ENCODE results near the gene CFAP410.

CFAP410 gene

GRCh38 chr21:44330698-44331097 is 8.5 kb downstream of the CFAP410 start:
- DNase-seq (ENCODE audit: low spot score) = no peak

DNA sequence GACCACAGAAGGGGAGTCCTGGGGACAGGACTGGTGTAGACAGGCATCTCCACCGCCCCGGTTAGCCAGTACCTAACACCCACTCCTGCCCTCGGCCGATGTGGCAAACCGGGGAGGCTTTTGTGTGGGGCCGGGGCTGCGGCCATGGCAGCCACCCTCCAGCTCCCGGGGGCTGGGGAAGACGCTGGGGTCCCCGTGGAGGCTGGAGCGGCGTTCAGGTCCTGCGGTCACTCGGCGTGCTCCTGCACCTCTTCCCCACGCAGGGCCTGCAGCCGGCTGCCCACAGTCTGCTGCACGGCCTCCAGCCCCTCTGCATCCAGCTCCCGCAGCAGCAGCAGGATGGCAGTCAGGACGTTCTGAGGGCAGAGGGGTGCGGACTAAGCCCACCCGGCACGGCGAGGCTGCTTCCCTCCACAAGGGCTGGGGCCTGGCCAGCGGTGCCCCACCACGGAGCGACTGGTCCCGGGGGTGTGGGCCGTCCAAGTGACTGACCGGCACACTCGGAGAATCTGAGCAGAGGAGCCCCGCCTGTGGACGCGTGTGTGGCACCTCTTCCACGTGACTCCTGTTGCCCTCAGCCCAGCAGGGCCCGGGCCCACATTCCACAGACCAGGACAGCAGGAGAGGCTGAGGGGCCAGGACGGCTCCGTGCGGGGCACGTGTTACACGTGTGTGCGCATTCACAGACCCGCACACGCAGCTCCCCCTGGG is 9.1 kb downstream of the CFAP410 start:
- no peak for DNase-seq (ENCODE audit: low spot score)

DNA sequence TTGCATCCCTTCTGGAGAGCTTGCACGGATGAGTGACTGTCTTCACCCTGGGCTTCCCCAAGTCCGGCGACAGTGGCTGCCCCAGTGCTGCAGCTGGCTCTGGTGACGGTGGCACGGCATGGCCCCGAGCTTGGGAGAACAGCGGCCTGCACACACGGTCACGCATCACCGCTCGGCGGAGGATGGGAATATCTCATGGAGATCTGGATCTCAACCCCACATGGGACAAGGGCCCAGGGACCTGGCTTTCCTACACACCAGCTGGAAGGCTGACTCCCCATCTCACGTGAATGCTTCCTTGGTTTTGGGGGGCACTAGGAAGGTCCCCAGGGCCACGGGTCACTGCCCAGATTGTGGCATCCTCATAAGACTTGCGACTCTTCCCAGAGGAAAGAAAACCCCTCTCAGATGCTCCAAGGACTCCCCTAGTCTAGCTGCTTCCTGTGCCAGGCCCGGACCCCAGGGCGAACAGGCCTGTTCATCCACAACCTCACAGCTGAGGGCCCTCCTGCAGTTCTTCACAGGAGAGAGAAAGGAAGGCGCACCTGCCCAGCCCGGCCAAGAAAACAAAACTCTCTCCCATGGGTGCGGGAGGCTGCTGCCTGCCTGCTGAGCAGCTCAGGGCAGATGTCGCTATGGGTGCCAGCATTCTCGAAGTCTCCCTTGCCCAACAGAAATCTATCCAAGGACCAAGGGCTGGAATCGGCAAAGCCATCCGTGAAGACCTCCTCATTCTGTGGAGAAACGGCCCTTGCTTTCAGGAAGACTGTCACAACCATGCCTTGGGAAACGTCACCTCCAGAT is 9.9 kb downstream of the CFAP410 start:
- no peak for DNase-seq (ENCODE audit: low spot score)

DNA sequence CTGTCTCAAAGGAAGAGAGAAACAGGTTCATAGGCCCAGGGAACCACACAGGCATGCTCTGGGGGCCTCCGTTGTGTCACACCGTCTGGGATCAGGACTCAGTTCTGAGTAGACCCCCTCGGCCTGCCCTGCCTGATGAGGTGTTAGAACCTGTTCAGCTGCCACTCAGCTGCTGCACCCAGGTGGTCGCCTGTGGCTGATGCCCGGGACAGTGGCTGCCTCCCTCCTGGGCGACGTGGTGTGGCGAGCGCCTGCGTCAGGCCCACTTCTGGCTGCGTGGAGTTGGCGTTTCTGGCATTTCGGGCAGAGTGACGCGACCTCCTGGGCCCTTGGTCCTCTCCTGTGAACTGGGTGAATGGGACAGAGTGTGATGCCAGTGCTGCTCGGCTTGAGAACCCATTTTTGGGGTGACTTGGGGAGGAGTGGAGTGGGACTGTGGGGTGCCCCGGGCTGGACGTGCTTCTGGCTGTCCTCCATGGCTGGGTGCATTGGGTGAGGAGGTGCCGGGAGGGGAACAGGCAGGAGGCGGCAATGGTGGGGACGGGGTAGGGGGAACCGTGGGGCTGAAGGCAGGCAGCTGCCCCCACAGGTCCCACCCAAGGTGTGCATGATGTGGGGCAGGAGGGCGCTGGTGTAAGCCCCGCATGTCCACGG is 10.8 kb downstream of the CFAP410 start:
- DNase-seq (ENCODE audit: low spot score) = no peak

- DNase-seq (ENCODE audit: low spot score) = no peak
Measured at GRCh38 chr21:44327603-44327974, 11.6 kb downstream of the CFAP410 start.

GRCh38 chr21:44326716-44327602 is 12.2 kb downstream of the CFAP410 start:
- DNase-seq (ENCODE audit: low spot score) = no peak

DNA sequence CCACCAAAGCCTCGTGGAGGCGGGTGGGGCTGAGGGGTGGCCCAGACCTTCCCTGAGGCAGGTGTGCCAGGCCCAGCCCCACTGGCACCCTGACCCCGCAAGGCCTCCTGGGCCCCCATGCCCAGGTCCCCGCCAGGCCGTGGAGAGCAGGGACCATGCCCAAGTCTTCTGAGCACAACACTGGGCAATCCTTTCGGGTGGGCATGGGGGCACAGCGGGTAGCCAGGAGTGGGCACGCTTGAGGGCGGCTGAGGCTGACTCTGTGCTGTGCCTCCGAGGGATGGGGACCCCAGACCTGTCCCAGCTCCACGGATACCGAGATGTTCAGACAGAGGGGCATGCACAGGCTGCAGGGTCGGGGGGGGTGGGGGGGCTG is 12.9 kb downstream of the CFAP410 start:
- no peak for DNase-seq (ENCODE audit: low spot score)

GRCh38 chr21:44325386-44326271 is 13.6 kb downstream of the CFAP410 start:
- no peak for DNase-seq (ENCODE audit: low spot score)

DNA sequence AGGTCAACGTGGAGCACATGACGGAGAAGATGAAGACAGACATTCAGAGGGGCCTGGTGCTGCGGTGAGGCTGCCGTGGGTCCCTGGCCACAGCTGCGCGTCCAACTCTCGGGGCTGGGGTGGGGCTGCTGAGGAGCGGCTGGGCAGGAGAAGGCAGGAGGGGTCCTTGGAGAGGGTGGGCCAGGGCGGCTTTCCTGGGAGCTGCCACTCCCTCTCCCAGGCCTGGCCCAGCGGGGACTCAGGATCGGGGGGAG is 14.4 kb downstream of the CFAP410 start:
- no peak for DNase-seq (ENCODE audit: low spot score)

DNA sequence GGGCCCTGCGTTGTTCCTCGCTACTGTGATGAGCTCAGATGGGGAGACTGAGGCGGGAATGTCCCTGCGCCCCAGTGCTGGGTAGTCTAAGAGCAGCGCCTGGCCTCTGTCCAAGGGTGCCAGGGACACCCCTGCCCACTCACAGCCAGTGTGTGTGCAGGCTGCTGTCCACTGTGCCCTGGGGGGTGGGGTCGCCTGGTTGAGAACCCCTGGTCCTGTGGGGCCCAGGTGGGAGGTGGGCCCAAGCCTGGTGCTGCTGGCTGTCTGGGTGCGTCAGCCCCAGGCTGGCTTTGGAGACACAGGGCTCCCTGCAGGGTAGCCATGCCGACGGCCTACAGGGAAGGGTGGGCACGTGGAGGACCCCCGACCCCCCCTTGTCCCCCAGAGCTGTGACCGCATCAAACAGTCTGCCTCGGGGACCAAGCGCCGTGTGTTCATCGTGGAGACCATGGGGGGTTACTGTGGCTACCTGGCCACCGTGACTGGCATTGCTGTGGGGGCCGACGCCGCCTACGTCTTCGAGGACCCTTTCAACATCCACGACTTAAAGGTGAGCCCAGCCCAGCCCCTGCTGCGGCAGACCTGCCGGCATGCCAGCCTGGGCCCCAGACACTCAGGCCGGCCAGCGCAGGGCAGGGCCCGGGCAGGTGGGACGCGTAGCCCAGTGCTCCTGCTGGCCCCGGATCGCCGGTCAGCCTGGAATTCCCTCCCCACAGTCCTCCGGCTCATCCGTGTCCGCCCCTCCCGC is 14.9 kb downstream of the CFAP410 start:
- DNase-seq (ENCODE audit: low spot score) = no peak

DNA sequence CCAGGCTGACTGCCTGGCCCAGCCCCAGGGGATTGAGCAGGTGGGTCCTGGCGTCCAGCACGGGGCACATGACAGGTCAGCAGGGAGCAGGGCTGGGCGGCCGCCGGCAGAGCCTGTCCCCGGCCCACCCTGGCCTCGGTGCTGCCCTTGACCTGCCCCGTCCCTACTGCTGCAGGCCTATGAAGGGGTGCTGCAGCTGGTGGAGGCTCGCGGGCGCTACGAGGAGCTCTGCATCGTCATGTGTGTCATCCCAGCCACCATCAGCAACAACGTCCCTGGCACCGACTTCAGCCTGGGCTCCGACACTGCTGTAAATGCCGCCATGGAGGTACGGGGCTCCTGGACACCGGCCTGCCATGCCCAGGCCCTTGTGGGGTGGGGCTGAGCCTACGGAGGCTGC is 15.6 kb downstream of the CFAP410 start:
- DNase-seq (ENCODE audit: low spot score) = no peak

GRCh38 chr21:44322621-44323325 is 16.4 kb downstream of the CFAP410 start:
- DNase-seq (ENCODE audit: low spot score) = peak; percentile 45

GRCh38 chr21:44321846-44322450 is 17.2 kb downstream of the CFAP410 start:
- no peak for DNase-seq (ENCODE audit: low spot score)

- no peak for DNase-seq (ENCODE audit: low spot score)
Measured at GRCh38 chr21:44320847-44321246, 18.3 kb downstream of the CFAP410 start.

- DNase-seq (ENCODE audit: low spot score) = no peak
Measured at GRCh38 chr21:44319407-44320065, 19.7 kb downstream of the CFAP410 start.

DNA sequence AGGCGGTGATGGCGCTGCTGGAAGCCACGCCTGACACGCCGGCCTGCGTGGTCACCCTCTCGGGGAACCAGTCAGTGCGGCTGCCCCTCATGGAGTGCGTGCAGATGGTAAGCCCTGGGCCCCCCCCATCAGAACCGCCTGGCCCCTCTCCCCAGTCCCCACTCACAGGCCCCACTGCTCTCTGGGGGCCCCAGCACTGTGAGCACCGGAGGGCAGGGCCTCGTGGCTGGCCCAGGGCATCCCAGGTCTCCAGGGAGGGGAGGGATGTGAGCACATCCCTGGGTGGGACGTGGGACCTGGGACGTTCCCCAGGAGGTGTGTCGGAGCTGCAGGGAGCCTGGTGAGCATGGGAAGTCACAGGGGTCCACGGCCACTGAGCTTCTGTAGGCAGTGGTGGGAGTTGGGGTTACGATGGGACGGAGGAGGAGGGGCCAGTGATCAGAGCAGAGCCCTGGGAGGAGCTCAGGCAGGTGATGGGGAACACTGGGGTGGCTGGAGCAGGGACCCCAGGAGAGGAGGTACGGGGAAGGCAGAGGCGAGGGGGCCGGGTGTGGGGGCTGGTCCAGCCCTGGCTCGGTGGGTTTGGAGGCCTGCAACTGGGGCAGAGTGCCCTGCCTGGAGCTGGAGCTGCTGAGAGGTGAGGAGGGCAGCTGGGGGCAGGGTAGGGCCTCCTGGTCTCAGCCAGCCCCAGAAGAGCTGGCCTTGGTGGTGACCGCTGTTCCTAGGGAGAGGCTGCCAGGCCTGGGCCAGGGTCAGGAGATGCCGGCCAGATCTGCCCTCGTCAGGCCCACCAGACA is 20.5 kb downstream of the CFAP410 start:
- DNase-seq (ENCODE audit: low spot score) = no peak

DNA sequence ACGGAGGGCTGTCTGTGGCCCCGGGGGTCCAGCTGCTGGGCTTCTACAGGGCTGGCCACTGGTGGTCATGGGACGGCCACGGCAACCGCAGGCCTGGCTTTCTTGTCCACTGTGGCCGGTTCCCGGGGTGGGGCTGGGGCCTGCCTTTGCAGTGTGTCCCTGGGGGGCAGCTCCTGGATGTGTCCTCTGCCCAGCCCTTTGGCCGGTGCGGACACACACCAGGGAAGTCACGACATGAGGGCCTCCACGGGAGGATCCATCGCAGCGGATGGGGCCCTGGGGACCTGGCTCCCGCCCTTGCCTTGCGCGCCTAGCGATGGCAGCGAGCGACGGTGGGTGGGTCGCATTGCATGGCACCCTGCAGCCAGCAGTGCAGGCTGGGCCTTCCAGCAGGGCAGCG is 21.3 kb downstream of the CFAP410 start:
- no peak for DNase-seq (ENCODE audit: low spot score)

GRCh38 chr21:44317241-44317782 is 21.9 kb downstream of the CFAP410 start:
- peak; percentile 66 for DNase-seq (ENCODE audit: low spot score)

Measured in Ammon's horn (tissue), 1 donor.